GM21381 (cell line): ENCODE measurements around the gene GBGT1.

Experiments used
- ATAC-seq: cut with Tn5 transposase; IDR thresholded peaks from one replicate; pipeline ENCODE4 v1.9.1; 2021; ENCODE audit warnings: mild to moderate bottlenecking, moderate library complexity; ENCODE audit not compliant: unreplicated experiment

GBGT1 gene

GRCh38 chr9:133144904-133145851, 18.5 kb downstream of the GBGT1 start:
- ATAC-seq, result no peak

- peak; percentile 48 for ATAC-seq
Observed at GRCh38 chr9:133144142-133144903, 19.4 kb downstream of the GBGT1 start.

DNA sequence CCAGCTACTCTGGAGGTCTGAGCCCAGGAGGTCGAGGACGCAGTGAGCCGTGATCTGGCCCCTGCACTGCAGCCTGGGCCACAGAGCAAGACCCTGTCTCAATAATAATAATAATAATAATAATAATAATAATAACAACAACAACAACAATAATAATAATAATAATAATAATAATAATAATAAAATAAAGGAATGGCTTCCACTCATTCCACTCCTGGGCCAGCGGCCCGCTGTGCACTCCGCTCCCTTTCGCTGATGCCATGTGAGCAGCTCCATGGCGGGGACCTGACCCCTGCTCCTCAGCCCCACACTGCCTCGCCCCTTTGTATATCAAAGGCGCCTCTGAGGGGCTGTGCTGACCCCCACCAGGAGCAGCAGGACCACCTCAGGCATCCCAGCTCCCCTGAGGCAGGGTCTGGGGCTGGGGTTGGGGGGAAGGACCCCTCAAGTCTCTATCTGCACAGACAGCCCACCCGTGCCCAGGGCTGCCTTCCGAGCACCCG, 20.0 kb downstream of the GBGT1 start:
- no peak for ATAC-seq

- no peak for ATAC-seq
Observed at GRCh38 chr9:133142684-133143622, 20.8 kb downstream of the GBGT1 start.

GRCh38 chr9:133141833-133142595, 21.7 kb downstream of the GBGT1 start:
- ATAC-seq, result no peak

DNA sequence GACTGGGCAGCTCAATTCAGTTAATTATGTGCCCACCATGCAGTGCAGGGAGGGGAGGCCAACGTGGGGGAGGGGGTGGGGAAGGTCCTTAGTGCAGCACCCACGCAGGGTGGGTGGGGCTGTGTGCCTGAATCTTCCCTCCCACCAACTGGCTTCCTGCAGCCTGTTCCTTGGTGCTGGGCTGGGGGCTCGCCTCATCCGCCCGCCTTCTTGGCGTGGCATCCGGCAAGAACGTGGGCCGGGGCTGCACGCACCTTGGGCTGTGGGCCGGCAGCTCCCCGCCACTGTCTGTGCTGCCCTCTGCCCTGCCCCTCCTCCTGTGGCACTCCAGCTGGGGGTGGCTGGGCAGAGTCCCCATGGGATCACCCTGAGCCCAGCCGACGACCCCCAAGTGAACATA, 23.1 kb downstream of the GBGT1 start:
- ATAC-seq, result no peak

- no peak for ATAC-seq
Observed at GRCh38 chr9:133140174-133140505, 23.6 kb downstream of the GBGT1 start.

DNA sequence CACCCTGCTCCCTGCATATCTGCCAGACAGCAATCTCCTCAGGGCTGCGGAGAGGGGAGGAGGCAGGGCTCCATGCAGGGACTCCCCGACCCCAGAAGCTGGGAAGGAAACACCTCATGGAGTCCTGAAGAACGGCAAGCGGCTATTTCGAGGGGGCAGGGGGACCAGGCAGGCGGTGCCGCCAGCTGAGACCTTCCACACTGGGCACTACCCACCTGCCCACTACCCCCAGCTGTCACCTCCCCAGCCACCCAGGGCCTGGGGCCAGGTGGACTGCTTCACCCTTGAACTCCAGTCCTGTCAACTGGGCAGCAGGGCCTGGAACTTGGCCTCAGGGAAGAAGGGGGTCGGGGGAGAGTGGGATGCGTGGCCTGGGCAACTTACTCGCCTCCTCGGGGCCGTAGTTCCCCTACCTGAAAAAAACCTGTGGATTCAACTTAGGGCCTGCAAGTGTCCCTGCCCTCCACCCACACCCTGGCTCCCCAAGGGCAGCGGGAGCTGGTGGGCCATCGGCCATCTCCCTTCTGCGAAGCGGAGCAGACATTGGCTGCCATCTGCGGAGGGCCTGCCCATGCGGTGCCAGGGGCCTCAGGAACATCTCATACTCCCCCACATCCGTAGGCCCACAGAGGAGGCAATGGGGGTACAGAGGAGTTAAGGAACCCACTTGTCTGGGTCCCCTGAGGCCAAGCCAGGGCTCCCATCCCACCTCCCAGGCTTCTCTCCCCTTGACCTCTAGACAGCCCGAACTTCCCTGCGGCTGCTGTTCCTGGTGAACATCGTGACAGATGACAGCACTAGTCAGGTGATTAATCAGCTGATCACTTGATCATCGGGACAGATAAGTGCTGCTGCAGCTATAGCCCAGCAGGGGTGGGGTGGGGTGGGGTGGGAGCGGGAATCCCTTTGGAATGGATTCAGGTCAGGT, 24.2 kb downstream of the GBGT1 start:
- no peak for ATAC-seq

GRCh38 chr9:133137451-133138231, 26.1 kb downstream of the GBGT1 start:
- ATAC-seq, result no peak

- ATAC-seq, result no peak
Observed at GRCh38 chr9:133135146-133135745, 28.5 kb downstream of the GBGT1 start.

- no peak for ATAC-seq
Observed at GRCh38 chr9:133134388-133135145, 29.1 kb downstream of the GBGT1 start.

DNA sequence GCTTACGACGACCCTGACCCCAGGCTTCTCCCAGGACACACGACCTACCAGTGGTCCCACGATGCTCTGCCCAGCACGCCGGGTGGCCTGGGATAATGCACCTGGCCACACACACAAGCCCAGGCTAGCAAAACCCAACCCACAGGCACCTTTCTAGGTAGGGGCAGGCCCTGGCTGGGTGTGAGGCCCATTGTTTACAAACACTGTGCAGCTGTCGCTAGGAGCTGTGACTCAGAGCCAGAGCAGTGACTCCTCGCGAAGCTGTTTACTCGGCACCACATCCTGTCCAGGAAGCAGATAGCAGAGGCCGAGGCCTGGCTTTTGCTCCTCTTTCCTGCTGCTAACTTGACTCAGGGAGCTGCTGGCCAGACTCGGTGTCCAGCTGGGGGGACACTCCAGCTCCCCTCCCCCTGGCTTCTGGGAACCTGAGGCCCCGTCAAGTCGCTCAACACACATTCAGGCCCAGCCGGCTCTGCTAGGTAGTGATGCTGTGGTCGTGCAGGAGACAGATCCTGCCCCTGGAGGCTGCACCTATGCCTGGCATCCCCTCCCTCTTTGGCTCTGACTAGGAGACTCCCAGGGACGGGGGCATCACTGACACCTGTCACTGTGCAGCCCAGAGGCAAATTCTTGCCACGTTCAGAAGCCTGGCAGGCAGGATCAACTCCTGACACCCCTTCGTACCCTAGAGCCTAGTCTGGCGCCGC, 29.9 kb downstream of the GBGT1 start:
- peak; percentile 77 for ATAC-seq

- ATAC-seq, result no peak
Observed at GRCh38 chr9:133132174-133132573, 31.5 kb downstream of the GBGT1 start.

DNA sequence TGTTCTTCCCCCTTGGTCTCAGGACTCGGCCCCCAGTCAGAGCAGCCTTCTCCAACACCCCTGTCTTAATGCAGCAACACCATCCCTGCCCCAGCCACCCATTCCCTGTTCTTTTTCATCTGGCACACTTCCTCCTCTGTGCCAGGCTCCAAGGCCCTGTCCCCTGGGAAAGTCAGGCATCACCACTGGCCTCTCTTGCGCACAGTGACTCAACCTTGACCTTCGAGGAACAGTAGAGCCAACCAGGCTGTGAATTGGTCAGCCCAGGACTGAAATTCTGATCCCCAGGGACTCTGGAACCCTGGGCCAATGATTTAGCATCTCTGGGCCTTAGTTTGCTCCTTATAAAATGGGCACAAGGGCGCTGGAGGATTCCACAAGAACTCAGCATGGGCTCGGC, 32.2 kb downstream of the GBGT1 start:
- no peak for ATAC-seq

DNA sequence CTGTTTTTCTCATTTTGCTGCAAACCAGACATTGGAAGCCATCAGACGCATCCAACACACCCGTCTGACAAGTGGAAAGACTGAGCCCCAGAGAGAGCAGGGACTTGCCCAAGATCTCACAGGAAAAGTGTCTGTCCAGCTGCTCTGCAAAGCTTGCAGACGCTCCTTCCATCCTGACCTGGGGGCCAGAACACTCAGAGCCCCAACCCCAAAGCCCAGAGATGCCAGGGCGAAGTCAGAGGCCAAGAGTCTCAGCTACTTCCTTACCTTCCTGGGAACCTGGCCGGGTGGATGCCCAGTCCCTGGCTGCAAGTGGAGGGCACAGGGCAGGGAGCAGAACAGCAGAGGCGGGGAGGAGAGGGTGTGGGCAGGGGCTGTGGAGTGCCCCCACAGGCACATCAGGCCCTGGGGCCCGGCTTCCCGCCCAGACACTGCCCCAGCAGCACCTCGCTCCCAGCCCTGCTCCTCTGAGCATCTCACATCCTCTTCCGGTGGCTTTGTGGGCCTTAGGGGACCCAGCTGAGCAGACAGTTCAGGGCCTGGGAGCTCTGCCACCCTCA, 32.9 kb downstream of the GBGT1 start:
- ATAC-seq, result no peak
